KMS-11 (cell line): ENCODE measurements around the gene CCDC82.

Experiments used
- H2AFZ ChIP-seq: fragments of 200-600 bp; sonication (generic); 2 replicates; pipeline ENCODE4 v1.6.1; 2016; ENCODE audit warnings: antibody characterized with exemption, mixed run types, low read depth
- H3K27ac ChIP-seq: fragments of 200-600 bp; sonication (generic); 2 replicates; pipeline ENCODE4 v1.6.1; 2016; ENCODE audit warnings: mild to moderate bottlenecking, mixed run types
- H3K27me3 ChIP-seq: fragments of 200-600 bp; sonication (generic); 2 replicates; pipeline ENCODE4 v1.6.1; 2017; ENCODE audit warnings: mild to moderate bottlenecking, low read depth, mixed run types, moderate library complexity; ENCODE audit not compliant: insufficient read depth
- H3K36me3 ChIP-seq: fragments of 200-600 bp; sonication (generic); 2 replicates; pipeline ENCODE4 v1.6.1; 2017; ENCODE audit warnings: mild to moderate bottlenecking, mixed run types; ENCODE audit not compliant: insufficient read depth
- H3K4me1 ChIP-seq: fragments of 200-600 bp; sonication (generic); 2 replicates; pipeline ENCODE4 v1.6.1; 2016; ENCODE audit warnings: mild to moderate bottlenecking, low read depth, mixed run types; ENCODE audit not compliant: poor library complexity, severe bottlenecking
- H3K4me2 ChIP-seq: fragments of 200-600 bp; sonication (generic); 2 replicates; pipeline ENCODE4 v1.7.0; 2016; ENCODE audit warnings: mild to moderate bottlenecking, mixed run types
- H3K4me3 ChIP-seq: fragments of 200-600 bp; sonication (generic); IDR thresholded peaks from 2 replicates; pipeline ENCODE4 v1.6.1; 2017; ENCODE audit warnings: low read depth, low read length, mixed read lengths; ENCODE audit not compliant: insufficient read depth
- H3K79me2 ChIP-seq: fragments of 200-600 bp; sonication (generic); 2 replicates; pipeline ENCODE4 v1.6.1; 2016; ENCODE audit warnings: low read depth, mixed run types; ENCODE audit not compliant: insufficient read depth
- H3K9ac ChIP-seq: fragments of 200-600 bp; sonication (generic); 2 replicates; pipeline ENCODE4 v1.6.1; 2016; ENCODE audit warnings: mild to moderate bottlenecking, mixed run types
- H4K20me1 ChIP-seq: fragments of 200-600 bp; sonication (generic); 2 replicates; pipeline ENCODE4 v1.6.1; 2016; ENCODE audit warnings: mild to moderate bottlenecking, mixed run types; ENCODE audit not compliant: insufficient read depth
- CTCF ChIP-seq: fragments of 200-600 bp; sonication (generic); conservative IDR thresholded peaks from 2 replicates; pipeline ENCODE4 v1.6.1; 2017; ENCODE audit warnings: low read depth, mild to moderate bottlenecking, antibody characterized with exemption, low read length, moderate library complexity, mixed read lengths

Gene CCDC82

DNA sequence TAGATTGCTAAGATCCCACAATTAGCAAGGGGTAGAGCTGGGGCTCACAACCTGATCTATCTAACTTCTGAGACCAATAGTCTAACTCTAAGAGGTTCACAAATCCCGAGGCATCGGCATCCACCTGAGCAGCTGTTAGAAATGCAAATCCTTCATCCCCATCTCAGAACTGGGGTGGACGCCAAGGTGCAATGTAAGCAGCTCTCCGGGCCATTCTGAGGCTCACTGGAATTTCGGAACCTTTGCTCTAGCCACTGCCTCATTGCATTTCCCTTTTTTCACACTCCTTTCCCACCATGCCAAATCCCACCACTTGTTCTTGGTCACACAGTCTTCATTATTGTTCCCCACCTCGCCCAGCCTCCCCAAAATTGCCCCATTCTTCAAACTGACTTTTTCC lies 76.5 kb downstream of the CCDC82 start:
- Histone ChIP-seq H3K4me1 (no peaks in the 10 kb centered on the region), H3K27me3 (no peaks in the 10 kb centered on the region), H3K4me2 (no peak overlapping the region), H3K27ac (no peak overlapping the region), H3K4me3 (no peak overlapping the region), H2AFZ (no peak overlapping the region), H3K9ac (no peak overlapping the region), H3K36me3 (no peaks in the 10 kb centered on the region), H4K20me1 (no peaks in the 10 kb centered on the region), H3K79me2 (no peaks in the 10 kb centered on the region)
- no peak for TF ChIP-seq CTCF

DNA sequence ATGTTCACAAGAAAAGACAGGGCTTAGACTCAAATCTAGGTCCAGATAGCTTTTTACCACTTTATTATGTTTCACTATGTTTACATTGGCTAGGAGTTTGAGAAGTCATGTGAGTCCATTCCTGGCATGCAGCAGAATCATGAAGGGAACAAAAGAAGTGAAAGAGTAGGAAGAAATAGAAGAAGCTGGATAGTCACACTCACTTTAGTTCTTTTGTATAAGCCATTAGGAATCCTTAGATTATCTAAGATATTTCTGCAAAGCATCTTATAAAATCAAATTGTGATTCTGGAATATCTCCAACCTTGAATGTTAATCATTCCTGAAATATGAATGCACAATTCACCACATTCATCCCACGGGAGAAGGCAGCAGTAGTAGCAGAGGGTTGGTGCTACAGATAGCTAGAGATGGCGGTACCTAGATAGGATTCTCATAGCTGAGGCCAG lies 78.6 kb downstream of the CCDC82 start:
- H4K20me1 ChIP-seq, result no peaks in the 10 kb centered on the region
- H3K9ac ChIP-seq, result no peak overlapping the region
- H3K4me1 ChIP-seq, result no peaks in the 10 kb centered on the region
- no peak overlapping the region for H2AFZ ChIP-seq
- H3K36me3 ChIP-seq, result no peaks in the 10 kb centered on the region
- TF ChIP-seq CTCF, result no peak
- no peaks in the 10 kb centered on the region for H3K27me3 ChIP-seq
- H3K27ac ChIP-seq, result no peak overlapping the region
- H3K79me2 ChIP-seq, result no peaks in the 10 kb centered on the region
- no peak overlapping the region for H3K4me3 ChIP-seq
- H3K4me2 ChIP-seq, result no peak overlapping the region

DNA sequence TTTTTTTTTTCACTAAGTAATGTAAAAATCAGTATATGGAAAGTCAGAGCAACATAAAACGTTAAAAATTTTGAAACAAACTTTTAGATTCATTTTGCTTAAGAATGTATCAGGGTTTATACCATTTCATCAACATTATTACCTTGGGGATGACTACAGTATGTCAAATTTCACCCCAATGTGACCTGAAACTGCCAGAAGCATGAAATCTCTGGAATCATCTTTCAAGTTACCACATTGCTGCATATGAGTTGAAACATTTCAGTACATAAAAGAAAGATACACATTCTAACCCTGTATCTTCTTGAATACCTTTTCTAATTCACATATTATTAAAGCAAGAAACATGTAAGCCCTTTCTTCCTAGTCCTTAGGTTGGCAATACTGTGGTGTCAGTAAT lies 79.5 kb downstream of the CCDC82 start:
- H3K9ac ChIP-seq, result no peak overlapping the region
- H2AFZ ChIP-seq, result no peak overlapping the region
- no peak overlapping the region for H3K4me3 ChIP-seq
- H3K27me3 ChIP-seq, result no peaks in the 10 kb centered on the region
- H3K79me2 ChIP-seq, result no peaks in the 10 kb centered on the region
- no peaks in the 10 kb centered on the region for H3K4me1 ChIP-seq
- H4K20me1 ChIP-seq, result no peaks in the 10 kb centered on the region
- no peaks in the 10 kb centered on the region for H3K36me3 ChIP-seq
- H3K27ac ChIP-seq, result no peak overlapping the region
- no peak for TF ChIP-seq CTCF
- H3K4me2 ChIP-seq, result no peak overlapping the region

- no peaks in the 10 kb centered on the region for H3K36me3 ChIP-seq
- H4K20me1 ChIP-seq, result no peaks in the 10 kb centered on the region
- no peak overlapping the region for H3K4me3 ChIP-seq
- H3K4me1 ChIP-seq, result no peaks in the 10 kb centered on the region
- H3K27me3 ChIP-seq, result no peaks in the 10 kb centered on the region
- H3K27ac ChIP-seq, result no peak overlapping the region
- no peak overlapping the region for H2AFZ ChIP-seq
- H3K4me2 ChIP-seq, result no peak overlapping the region
- no peaks in the 10 kb centered on the region for H3K79me2 ChIP-seq
- H3K9ac ChIP-seq, result no peak overlapping the region
- no peak for TF ChIP-seq CTCF
Observed at GRCh38 chr11:96309643-96310017, 80.1 kb downstream of the CCDC82 start.
